Natural killer cell (primary cell): ENCODE data around the gene USP24. TPM values are rescaled to one million over a fixed set of nuclear protein-coding genes. Genes with fewer than 3 reads are reported as not detected.

Source experiments
- ATAC-seq, 3 donors: fragments of 150-1000 bp in 2 of 3; fragments of 200-7000 bp in 1 of 3; cut with Tn5 transposase; 1 replicate in 1 of 3; 2 replicates in 2 of 3; pipeline ENCODE4 v1.10.0; 2021; ENCODE audit warnings: mild to moderate bottlenecking in 2 of 3, moderate library complexity in 2 of 3
- DNase-seq, 2 donors: peaks; one replicate each; pipeline versions ENCODE4 v3.0.0 to v3.0.0-alpha.2; 2013 to 2021; ENCODE audit warnings: mixed read lengths in 1 of 2
- H3K27ac ChIP-seq: one replicate; pipeline ENCODE4 v1.5.1; 2013; ENCODE audit warnings: mild to moderate bottlenecking, low read length
- H3K27me3 ChIP-seq: one replicate; pipeline ENCODE4 v1.6.1; 2013; ENCODE audit warnings: low read length; ENCODE audit not compliant: control insufficient read depth, insufficient read depth
- H3K36me3 ChIP-seq: one replicate; pipeline ENCODE4 v1.6.1; 2013; ENCODE audit warnings: low read length; ENCODE audit not compliant: control insufficient read depth, insufficient read depth
- H3K4me1 ChIP-seq: one replicate; pipeline ENCODE4 v1.6.1; 2013; ENCODE audit warnings: low read length; ENCODE audit not compliant: control insufficient read depth, insufficient read depth
- H3K4me3 ChIP-seq: one replicate; pipeline ENCODE4 v1.5.1; 2013; ENCODE audit warnings: low read length
- H3K9me3 ChIP-seq: one replicate; pipeline ENCODE4 v1.6.1; 2013; ENCODE audit warnings: low read length; ENCODE audit not compliant: control insufficient read depth, insufficient read depth
- H3K27ac Mint-ChIP-seq, 2 donors: one replicate each; pipeline ENCODE4 v1.8.0; 2022; ENCODE audit warnings: mild to moderate bottlenecking in 2 of 2, mixed read lengths in 2 of 2, moderate library complexity in 1 of 2
- H3K27me3 Mint-ChIP-seq, 2 donors: one replicate each; pipeline ENCODE4 v1.8.0; 2022; ENCODE audit warnings: low read depth in 2 of 2, mixed read lengths in 2 of 2
- H3K36me3 Mint-ChIP-seq: one replicate; pipeline ENCODE4 v1.8.0; 2022; ENCODE audit warnings: mixed read lengths
- H3K4me1 Mint-ChIP-seq, 2 donors: one replicate each; pipeline ENCODE4 v1.8.0; 2022; ENCODE audit warnings: mixed read lengths in 2 of 2
- H3K4me3 Mint-ChIP-seq: one replicate; pipeline ENCODE4 v1.8.0; 2022; ENCODE audit warnings: mild to moderate bottlenecking, moderate library complexity, mixed read lengths
- H3K9me3 Mint-ChIP-seq, 2 donors: one replicate each; pipeline ENCODE4 v1.8.0; 2022; ENCODE audit warnings: mixed read lengths in 2 of 2
- WGBS: methylation state at CpG from one replicate; pipeline ENCODE4 v1.1.7; 2013; ENCODE audit warnings: missing lambda C conversion rate; ENCODE audit not compliant: insufficient coverage; 5-methylcytosine and 5-hydroxymethylcytosine counted together
- intact Hi-C: fragments of 100-400 bp; cut with micrococcal nuclease; formaldehyde crosslinking; loops from one replicate; pipeline ENCODE4 v1.14.2; 2022
- total RNA-seq, 4 donors: library from RNA; stranded (reverse); fragments of 120-200 nt in 1 of 4; gene quantifications; one replicate each; pipeline versions ENCODE4 v1.2.3 to v1.2.4, GENCODE V29; 2013 to 2022
- TF ChIP-seq, protein P1 (sequence below): fragments of 200-600 bp; IDR thresholded peaks from one replicate; pipeline ENCODE4 v1.8.0; 2022; ENCODE audit warnings: antibody characterized with exemption

Gene USP24
- total RNA-seq, 3 donors from 2014 or later (not counting 1 experiment from before 2014, with no cell fraction given): 155 TPM

DNA sequence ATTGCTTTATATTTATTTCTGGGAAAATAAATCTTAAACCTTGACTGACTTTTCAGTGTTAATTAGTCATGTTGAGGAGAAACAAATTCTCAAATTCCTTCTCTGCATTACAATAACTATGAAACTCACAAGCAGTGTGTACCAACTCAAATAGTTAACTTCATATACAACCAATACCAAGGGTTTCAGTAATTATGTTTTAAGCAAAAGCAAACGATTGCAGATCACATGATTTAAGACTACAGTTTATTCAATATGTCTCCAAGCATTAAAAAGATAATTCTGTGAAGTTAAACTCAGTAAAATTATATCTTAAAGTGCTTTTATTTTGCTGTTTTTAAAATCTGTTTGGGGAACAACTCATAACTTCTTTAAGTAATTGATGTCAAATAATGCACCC lies 147.2 kb downstream of the USP24 start:
- Mint-ChIP-seq H3K4me3 (no peak overlapping the region), H3K27me3 (no peaks in the 10 kb centered on the region), H3K9me3 (no peaks in the 10 kb centered on the region), H3K4me1 (peaks cover 11 to 16% of the 10 kb centered on the region in 2 donors), H3K27ac (peak overlapping the region in 1 of 2 donors; percentile 59), H3K36me3 (peaks cover 41% of the 10 kb centered on the region)
- intact Hi-C loops: no loop called here
- no peak overlapping the region for H3K4me3 ChIP-seq
- no peaks in the 10 kb centered on the region for H3K4me1 ChIP-seq
- WGBS: 100% methylated on average over 1 of the region's 1 CpG
- no peak overlapping the region for H3K27ac ChIP-seq
- H3K9me3 ChIP-seq: no peaks in the 10 kb centered on the region
- TF ChIP-seq, protein P1, sequence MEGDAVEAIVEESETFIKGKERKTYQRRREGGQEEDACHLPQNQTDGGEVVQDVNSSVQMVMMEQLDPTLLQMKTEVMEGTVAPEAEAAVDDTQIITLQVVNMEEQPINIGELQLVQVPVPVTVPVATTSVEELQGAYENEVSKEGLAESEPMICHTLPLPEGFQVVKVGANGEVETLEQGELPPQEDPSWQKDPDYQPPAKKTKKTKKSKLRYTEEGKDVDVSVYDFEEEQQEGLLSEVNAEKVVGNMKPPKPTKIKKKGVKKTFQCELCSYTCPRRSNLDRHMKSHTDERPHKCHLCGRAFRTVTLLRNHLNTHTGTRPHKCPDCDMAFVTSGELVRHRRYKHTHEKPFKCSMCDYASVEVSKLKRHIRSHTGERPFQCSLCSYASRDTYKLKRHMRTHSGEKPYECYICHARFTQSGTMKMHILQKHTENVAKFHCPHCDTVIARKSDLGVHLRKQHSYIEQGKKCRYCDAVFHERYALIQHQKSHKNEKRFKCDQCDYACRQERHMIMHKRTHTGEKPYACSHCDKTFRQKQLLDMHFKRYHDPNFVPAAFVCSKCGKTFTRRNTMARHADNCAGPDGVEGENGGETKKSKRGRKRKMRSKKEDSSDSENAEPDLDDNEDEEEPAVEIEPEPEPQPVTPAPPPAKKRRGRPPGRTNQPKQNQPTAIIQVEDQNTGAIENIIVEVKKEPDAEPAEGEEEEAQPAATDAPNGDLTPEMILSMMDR: no peak
- H3K27me3 ChIP-seq: no peaks in the 10 kb centered on the region
- H3K36me3 ChIP-seq: peaks cover 57% of the 10 kb centered on the region
- ATAC-seq: no peak
- DNase-seq: no peak

GRCh38 chr1:55067022-55067778 lies 148.0 kb downstream of the USP24 start:
- intact Hi-C loops: no loop called here
- Histone ChIP-seq H3K27me3 (no peaks in the 10 kb centered on the region), H3K36me3 (peaks cover 50% of the 10 kb centered on the region), H3K9me3 (no peaks in the 10 kb centered on the region), H3K27ac (no peak overlapping the region), H3K4me3 (no peak overlapping the region), H3K4me1 (no peaks in the 10 kb centered on the region)
- H3K36me3 Mint-ChIP-seq: peaks cover 34% of the 10 kb centered on the region
- WGBS: 94% methylated on average over 16 of the region's 17 CpGs
- peaks cover 11 to 16% of the 10 kb centered on the region in 2 donors for H3K4me1 Mint-ChIP-seq
- no peaks in the 10 kb centered on the region for H3K27me3 Mint-ChIP-seq
- ATAC-seq: no peak
- H3K9me3 Mint-ChIP-seq: no peaks in the 10 kb centered on the region
- DNase-seq: no peak
- TF ChIP-seq, protein P1: no peak
- H3K27ac Mint-ChIP-seq: peak overlapping the region; percentile 23 to 59
- H3K4me3 Mint-ChIP-seq: no peak overlapping the region

DNA sequence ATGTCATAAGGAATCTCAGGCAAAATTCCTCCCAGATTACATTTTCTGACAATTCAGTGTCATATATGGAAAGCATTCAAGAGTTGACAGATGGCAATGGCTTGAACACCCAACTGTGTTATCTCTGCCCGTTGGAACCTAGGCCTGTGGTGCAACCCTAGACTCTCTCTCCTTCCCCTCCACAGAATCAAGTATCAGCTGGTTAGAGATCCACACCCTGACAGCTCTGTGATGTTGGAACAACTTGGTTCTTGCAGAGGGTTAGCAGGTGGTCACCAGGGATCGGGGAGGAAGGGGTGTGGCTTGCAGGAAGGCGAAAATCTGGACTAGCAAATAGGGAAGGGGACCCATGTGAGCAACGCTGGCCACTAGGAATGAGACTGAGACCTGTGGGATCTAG lies 149.5 kb downstream of the USP24 start:
- intact Hi-C loops: no loop called here
- Mint-ChIP-seq H3K4me3 (no peak overlapping the region), H3K36me3 (peaks cover 25% of the 10 kb centered on the region), H3K9me3 (no peaks in the 10 kb centered on the region), H3K27ac (peak overlapping the region; percentile 29 to 59), H3K4me1 (peaks cover 11% of the 10 kb centered on the region in 2 donors), H3K27me3 (no peaks in the 10 kb centered on the region)
- 89% methylated on average over 4 of the region's 4 CpGs for WGBS
- H3K36me3 ChIP-seq: peaks cover 35% of the 10 kb centered on the region
- TF ChIP-seq, protein P1: no peak
- no peaks in the 10 kb centered on the region for H3K9me3 ChIP-seq
- no peaks in the 10 kb centered on the region for H3K4me1 ChIP-seq
- no peaks in the 10 kb centered on the region for H3K27me3 ChIP-seq
- ATAC-seq (no peak), DNase-seq (no peak)
- H3K4me3 ChIP-seq: no peak overlapping the region
- H3K27ac ChIP-seq: no peak overlapping the region

DNA sequence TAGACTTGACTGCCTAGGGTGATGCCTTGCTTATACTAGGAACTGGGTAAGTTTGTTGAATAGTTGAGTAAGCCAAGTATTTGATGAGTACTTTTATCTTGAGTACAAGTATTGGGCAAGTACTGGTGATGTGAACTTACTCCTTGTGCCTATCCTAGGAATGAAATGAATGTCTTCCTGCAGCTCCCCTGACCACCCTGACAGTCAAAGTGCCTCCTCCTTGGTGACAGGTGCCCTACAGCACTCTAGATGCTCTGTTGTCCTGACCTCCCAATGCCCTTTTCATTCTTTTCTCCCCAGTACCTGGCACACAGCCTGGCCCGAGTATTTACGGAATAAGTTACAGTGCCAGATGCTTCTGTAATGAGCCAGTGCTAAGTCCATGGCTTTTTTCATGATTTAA lies 150.3 kb downstream of the USP24 start:
- no peaks in the 10 kb centered on the region for H3K27me3 ChIP-seq
- ATAC-seq: no peak
- TF ChIP-seq, protein P1: no peak
- peaks cover 27% of the 10 kb centered on the region for H3K36me3 ChIP-seq
- no peak overlapping the region for H3K4me3 ChIP-seq
- peaks cover 18% of the 10 kb centered on the region for H3K36me3 Mint-ChIP-seq
- H3K27ac Mint-ChIP-seq: peak overlapping the region in 1 of 2 donors; percentile 45
- H3K27ac ChIP-seq: no peak overlapping the region
- DNase-seq: no peak
- H3K4me3 Mint-ChIP-seq: no peak overlapping the region
- H3K4me1 ChIP-seq: no peaks in the 10 kb centered on the region
- 97% methylated on average over 2 of the region's 2 CpGs for WGBS
- no peaks in the 10 kb centered on the region for H3K27me3 Mint-ChIP-seq
- intact Hi-C loops: no loop called here
- no peaks in the 10 kb centered on the region for H3K9me3 ChIP-seq
- H3K4me1 Mint-ChIP-seq: peaks cover 11 to 18% of the 10 kb centered on the region in 2 donors
- no peaks in the 10 kb centered on the region for H3K9me3 Mint-ChIP-seq
